Astrocyte (in vitro differentiated cells and primary cell): ENCODE results near the gene NUMA1. TPM values are rescaled to one million over a fixed set of nuclear protein-coding genes. Genes with fewer than 3 reads are reported as not detected.
A peak's percentile ranks its signal among the peaks of the same experiment; 100 is the strongest.

Experiments used
- DNase-seq: peaks from one replicate; pipeline ENCODE4 v3.0.0-alpha.2; 2010; ENCODE audit warnings: low read depth
- FAIRE-seq: peaks from 2 replicates; lab custom pipeline; 2011; peaks lifted over from hg19 to GRCh38; lab: Jason Lieb, UNC
- H2AFZ ChIP-seq: 2 replicates; pipeline ENCODE4 v1.6.0; 2012; ENCODE audit warnings: low read depth, low read length, inconsistent platforms
- H3K27ac ChIP-seq: 2 replicates; pipeline ENCODE4 v1.5.1; 2011; ENCODE audit warnings: low read depth, low read length, inconsistent platforms
- H3K27me3 ChIP-seq: 2 replicates; pipeline ENCODE4 v1.6.0; 2011; ENCODE audit warnings: low read length, inconsistent platforms; ENCODE audit not compliant: insufficient read depth
- H3K36me3 ChIP-seq: 2 replicates; pipeline ENCODE4 v1.5.1; 2011; ENCODE audit warnings: low read length, inconsistent platforms; ENCODE audit not compliant: insufficient read depth
- H3K4me1 ChIP-seq: 2 replicates; pipeline ENCODE4 v1.5.1; 2011; ENCODE audit warnings: low read length, inconsistent platforms; ENCODE audit not compliant: insufficient read depth
- H3K4me2 ChIP-seq: 2 replicates; pipeline ENCODE4 v1.6.0; 2012; ENCODE audit warnings: low read length, inconsistent platforms
- H3K4me3 ChIP-seq: 2 replicates; pipeline ENCODE4 v1.5.1; 2011; ENCODE audit warnings: low read depth, mild to moderate bottlenecking, low read length, inconsistent platforms; ENCODE audit not compliant: insufficient read depth
- H3K79me2 ChIP-seq: 2 replicates; pipeline ENCODE4 v1.6.0; 2012; ENCODE audit warnings: mild to moderate bottlenecking, low read length, inconsistent platforms; ENCODE audit not compliant: insufficient read depth
- H3K9ac ChIP-seq: 2 replicates; pipeline ENCODE4 v1.6.0; 2012; ENCODE audit warnings: mild to moderate bottlenecking, low read length, inconsistent platforms
- H3K9me3 ChIP-seq: 2 replicates; pipeline ENCODE4 v1.5.1; 2012; ENCODE audit warnings: low read depth, mild to moderate bottlenecking, low read length, inconsistent platforms; ENCODE audit not compliant: insufficient read depth
- H4K20me1 ChIP-seq: 2 replicates; pipeline ENCODE4 v1.6.0; 2012; ENCODE audit warnings: low read length, inconsistent platforms; ENCODE audit not compliant: insufficient read depth
- H3K27ac Mint-ChIP-seq: one replicate; pipeline ENCODE4 v1.8.0; 2021; ENCODE audit warnings: mild to moderate bottlenecking, mixed read lengths; ENCODE audit not compliant: unreplicated experiment
- H3K27me3 Mint-ChIP-seq: one replicate; pipeline ENCODE4 v1.8.0; 2021; ENCODE audit warnings: low read depth, mixed read lengths; ENCODE audit not compliant: unreplicated experiment
- H3K36me3 Mint-ChIP-seq: one replicate; pipeline ENCODE4 v1.8.0; 2021; ENCODE audit warnings: low read depth, mixed read lengths; ENCODE audit not compliant: unreplicated experiment
- H3K4me1 Mint-ChIP-seq: one replicate; pipeline ENCODE4 v1.8.0; 2021; ENCODE audit warnings: low read depth, mixed read lengths; ENCODE audit not compliant: unreplicated experiment
- H3K4me3 Mint-ChIP-seq: one replicate; pipeline ENCODE4 v1.8.0; 2021; ENCODE audit warnings: mild to moderate bottlenecking, moderate library complexity, mixed read lengths; ENCODE audit not compliant: unreplicated experiment
- H3K9me3 Mint-ChIP-seq: one replicate; pipeline ENCODE4 v1.8.0; 2021; ENCODE audit warnings: mild to moderate bottlenecking, mixed read lengths; ENCODE audit not compliant: unreplicated experiment
- EZH2 ChIP-seq: IDR thresholded peaks from 2 replicates; pipeline ENCODE4 v1.6.1; 2012; ENCODE audit warnings: mild to moderate bottlenecking, low read length, inconsistent platforms; ENCODE audit not compliant: insufficient read depth
- total RNA-seq: library from RNA; stranded (reverse); gene quantifications from 2 replicates; pipeline ENCODE4 v1.2.1, GENCODE V29; 2021
- TF ChIP-seq, protein P1 (sequence below): IDR thresholded peaks from 2 replicates; pipeline ENCODE4 v1.5.1; 2011; ENCODE audit warnings: low read depth, mild to moderate bottlenecking, inconsistent platforms, low read length, moderate library complexity; ENCODE audit not compliant: insufficient read depth

NUMA1 gene
- total RNA-seq, 1 donor from 2014 or later: 111 TPM

DNA sequence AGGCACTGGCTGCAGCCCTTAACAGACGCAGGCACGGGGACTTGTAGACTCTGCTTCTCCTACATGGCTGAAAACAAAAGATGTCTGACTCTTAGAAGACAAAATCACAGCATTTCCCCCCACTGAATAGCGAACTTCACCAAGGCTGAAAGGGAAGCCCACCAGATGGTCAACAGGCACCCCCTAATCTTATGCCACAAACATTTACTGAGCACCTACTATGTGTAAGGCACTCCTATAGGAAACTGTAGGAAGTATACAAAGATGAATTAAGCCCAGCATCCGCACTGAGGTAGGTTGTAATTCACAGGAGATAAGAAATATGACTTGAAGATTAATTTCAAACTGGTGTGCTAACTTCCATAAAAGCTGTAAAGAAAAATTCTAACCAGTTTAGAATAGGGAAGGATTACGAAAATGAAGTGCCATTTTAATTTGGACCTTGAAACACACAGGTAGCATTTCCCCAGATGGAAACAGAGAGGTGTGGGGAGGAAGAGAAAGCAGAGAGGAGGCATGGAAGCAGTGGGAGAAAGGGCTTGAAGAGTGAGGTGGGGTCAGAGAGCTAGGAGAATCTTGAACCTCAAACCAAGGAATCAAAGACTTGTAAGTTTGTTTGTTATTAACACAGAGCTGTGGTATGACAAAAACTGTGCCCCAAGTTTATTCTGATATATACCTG, 38.1 kb downstream of the NUMA1 start:
- Histone ChIP-seq H3K9me3 (no peaks in the 10 kb centered on the region), H3K79me2 (peaks cover 86% of the 10 kb centered on the region), H2AFZ (peak overlapping the region; percentile 77), H3K27ac (peak overlapping the region; percentile 95), H3K4me2 (peak overlapping the region; percentile 99), H3K4me3 (peak overlapping the region; percentile 81), H3K36me3 (peaks cover 2% of the 10 kb centered on the region), H3K9ac (peak overlapping the region; percentile 95), H4K20me1 (peaks cover 31% of the 10 kb centered on the region), H3K4me1 (peaks cover 44% of the 10 kb centered on the region), H3K27me3 (no peaks in the 10 kb centered on the region)
- no peak for DNase-seq
- H3K9me3 Mint-ChIP-seq: no peaks in the 10 kb centered on the region
- no peak overlapping the region for H3K27ac Mint-ChIP-seq
- H3K4me1 Mint-ChIP-seq: peaks cover 15% of the 10 kb centered on the region
- H3K27me3 Mint-ChIP-seq: no peaks in the 10 kb centered on the region
- peaks cover 3% of the 10 kb centered on the region for H3K36me3 Mint-ChIP-seq
- no peak overlapping the region for H3K4me3 Mint-ChIP-seq
- TF ChIP-seq, protein P1, sequence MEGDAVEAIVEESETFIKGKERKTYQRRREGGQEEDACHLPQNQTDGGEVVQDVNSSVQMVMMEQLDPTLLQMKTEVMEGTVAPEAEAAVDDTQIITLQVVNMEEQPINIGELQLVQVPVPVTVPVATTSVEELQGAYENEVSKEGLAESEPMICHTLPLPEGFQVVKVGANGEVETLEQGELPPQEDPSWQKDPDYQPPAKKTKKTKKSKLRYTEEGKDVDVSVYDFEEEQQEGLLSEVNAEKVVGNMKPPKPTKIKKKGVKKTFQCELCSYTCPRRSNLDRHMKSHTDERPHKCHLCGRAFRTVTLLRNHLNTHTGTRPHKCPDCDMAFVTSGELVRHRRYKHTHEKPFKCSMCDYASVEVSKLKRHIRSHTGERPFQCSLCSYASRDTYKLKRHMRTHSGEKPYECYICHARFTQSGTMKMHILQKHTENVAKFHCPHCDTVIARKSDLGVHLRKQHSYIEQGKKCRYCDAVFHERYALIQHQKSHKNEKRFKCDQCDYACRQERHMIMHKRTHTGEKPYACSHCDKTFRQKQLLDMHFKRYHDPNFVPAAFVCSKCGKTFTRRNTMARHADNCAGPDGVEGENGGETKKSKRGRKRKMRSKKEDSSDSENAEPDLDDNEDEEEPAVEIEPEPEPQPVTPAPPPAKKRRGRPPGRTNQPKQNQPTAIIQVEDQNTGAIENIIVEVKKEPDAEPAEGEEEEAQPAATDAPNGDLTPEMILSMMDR: no peak
- no peak for TF ChIP-seq EZH2
- FAIRE-seq: no peak

DNA sequence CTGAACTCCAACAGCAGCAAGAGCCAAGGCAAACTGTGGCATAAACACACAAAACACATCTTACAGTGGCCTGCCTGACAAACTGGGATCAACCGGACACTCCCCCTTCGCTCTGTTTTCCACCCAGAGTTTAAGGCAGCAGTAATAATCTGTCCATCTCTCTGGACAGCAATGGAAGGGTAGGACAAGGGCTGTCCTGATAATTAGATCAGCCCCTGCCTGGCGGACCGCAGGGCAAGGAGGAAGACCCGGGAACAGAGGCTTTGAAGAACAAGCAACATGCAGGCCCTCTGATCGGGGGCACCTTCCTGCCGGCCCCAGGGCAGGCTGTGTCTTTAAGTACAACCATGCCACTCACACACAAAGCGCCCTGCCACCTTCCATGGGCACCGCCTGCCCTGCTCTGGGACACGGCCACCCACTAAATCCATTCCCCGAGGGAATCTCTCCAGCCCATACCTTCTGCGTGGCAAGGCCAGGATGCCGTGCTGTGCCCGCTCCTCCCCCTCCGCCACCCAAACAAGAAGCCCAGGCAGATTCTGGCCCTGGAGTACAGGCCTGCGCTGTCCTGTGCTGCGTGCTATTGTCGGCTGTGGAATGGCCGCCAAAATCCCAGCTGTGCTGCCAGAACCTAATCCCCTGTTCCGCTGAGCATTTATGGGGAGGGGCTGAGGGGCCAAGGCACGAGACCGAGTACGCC, 38.8 kb downstream of the NUMA1 start:
- H3K27me3 ChIP-seq: no peaks in the 10 kb centered on the region
- Mint-ChIP-seq H3K4me3 (no peak overlapping the region), H3K27me3 (no peaks in the 10 kb centered on the region), H3K4me1 (peaks cover 15% of the 10 kb centered on the region), H3K27ac (no peak overlapping the region), H3K9me3 (no peaks in the 10 kb centered on the region), H3K36me3 (peaks cover 3% of the 10 kb centered on the region)
- H3K79me2 ChIP-seq: peaks cover 88% of the 10 kb centered on the region
- H3K4me1 ChIP-seq: peaks cover 44% of the 10 kb centered on the region
- peak overlapping the region; percentile 95 for H3K9ac ChIP-seq
- peak overlapping the region; percentile 95 for H3K27ac ChIP-seq
- H4K20me1 ChIP-seq: peaks cover 36% of the 10 kb centered on the region
- H3K4me2 ChIP-seq: peak overlapping the region; percentile 99
- FAIRE-seq: no peak
- no peaks in the 10 kb centered on the region for H3K9me3 ChIP-seq
- peak; percentile 72 for DNase-seq
- TF ChIP-seq, protein P1: no peak
- TF ChIP-seq EZH2: no peak
- peak overlapping the region; percentile 77 for H2AFZ ChIP-seq
- H3K36me3 ChIP-seq: no peaks in the 10 kb centered on the region
- peak overlapping the region; percentile 81 for H3K4me3 ChIP-seq
